ENCODE data around the gene CCDC198. TPM values are rescaled to one million over a fixed set of nuclear protein-coding genes. Genes with fewer than 3 reads are reported as not detected.

The CCDC198 gene
- total RNA-seq, 1 donor from 2014 or later: not detected

GRCh38 chr14:57478050-57478449 is 15.6 kb downstream of the CCDC198 start:
- H3K27ac ChIP-seq: no peak overlapping the region
- ATAC-seq (peak in 1 of 2 donors; percentile 17), DNase-seq (no peak)
- intact Hi-C loops (cut with DNase I): no loop called here
- no peaks in the 10 kb centered on the region for H3K36me3 ChIP-seq
- no peaks in the 10 kb centered on the region for H3K4me1 ChIP-seq
- TF ChIP-seq, protein P1, sequence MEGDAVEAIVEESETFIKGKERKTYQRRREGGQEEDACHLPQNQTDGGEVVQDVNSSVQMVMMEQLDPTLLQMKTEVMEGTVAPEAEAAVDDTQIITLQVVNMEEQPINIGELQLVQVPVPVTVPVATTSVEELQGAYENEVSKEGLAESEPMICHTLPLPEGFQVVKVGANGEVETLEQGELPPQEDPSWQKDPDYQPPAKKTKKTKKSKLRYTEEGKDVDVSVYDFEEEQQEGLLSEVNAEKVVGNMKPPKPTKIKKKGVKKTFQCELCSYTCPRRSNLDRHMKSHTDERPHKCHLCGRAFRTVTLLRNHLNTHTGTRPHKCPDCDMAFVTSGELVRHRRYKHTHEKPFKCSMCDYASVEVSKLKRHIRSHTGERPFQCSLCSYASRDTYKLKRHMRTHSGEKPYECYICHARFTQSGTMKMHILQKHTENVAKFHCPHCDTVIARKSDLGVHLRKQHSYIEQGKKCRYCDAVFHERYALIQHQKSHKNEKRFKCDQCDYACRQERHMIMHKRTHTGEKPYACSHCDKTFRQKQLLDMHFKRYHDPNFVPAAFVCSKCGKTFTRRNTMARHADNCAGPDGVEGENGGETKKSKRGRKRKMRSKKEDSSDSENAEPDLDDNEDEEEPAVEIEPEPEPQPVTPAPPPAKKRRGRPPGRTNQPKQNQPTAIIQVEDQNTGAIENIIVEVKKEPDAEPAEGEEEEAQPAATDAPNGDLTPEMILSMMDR (IDR thresholded peaks at IDR 0.05): no peak
- no peak overlapping the region for H3K4me3 ChIP-seq
- no peaks in the 10 kb centered on the region for H3K27me3 ChIP-seq (ENCODE audit: low read depth)
- no peaks in the 10 kb centered on the region for H3K9me3 ChIP-seq

- H3K4me3 ChIP-seq: no peak overlapping the region
- no peaks in the 10 kb centered on the region for H3K4me1 ChIP-seq
- intact Hi-C loops (cut with DNase I): no loop called here
- H3K9me3 ChIP-seq: no peaks in the 10 kb centered on the region
- DNase-seq (no peak), ATAC-seq (no peak)
- H3K27me3 ChIP-seq (ENCODE audit: low read depth): no peaks in the 10 kb centered on the region
- no peaks in the 10 kb centered on the region for H3K36me3 ChIP-seq
- TF ChIP-seq, protein P1 (IDR thresholded peaks at IDR 0.05): no peak
- H3K27ac ChIP-seq: no peak overlapping the region
These were observed 22.7 kb downstream of the CCDC198 start for GRCh38 chr14:57470909-57471308.

- H3K27ac ChIP-seq: no peak overlapping the region
- no peaks in the 10 kb centered on the region for H3K9me3 ChIP-seq
- ATAC-seq (no peak), DNase-seq (no peak)
- TF ChIP-seq, protein P1 (IDR thresholded peaks at IDR 0.05): no peak
- no peaks in the 10 kb centered on the region for H3K27me3 ChIP-seq (ENCODE audit: low read depth)
- intact Hi-C loops (cut with DNase I): no loop called here
- no peaks in the 10 kb centered on the region for H3K36me3 ChIP-seq
- no peaks in the 10 kb centered on the region for H3K4me1 ChIP-seq
- no peak overlapping the region for H3K4me3 ChIP-seq
These were observed 29.5 kb downstream of the CCDC198 start for GRCh38 chr14:57464008-57464730.

DNA sequence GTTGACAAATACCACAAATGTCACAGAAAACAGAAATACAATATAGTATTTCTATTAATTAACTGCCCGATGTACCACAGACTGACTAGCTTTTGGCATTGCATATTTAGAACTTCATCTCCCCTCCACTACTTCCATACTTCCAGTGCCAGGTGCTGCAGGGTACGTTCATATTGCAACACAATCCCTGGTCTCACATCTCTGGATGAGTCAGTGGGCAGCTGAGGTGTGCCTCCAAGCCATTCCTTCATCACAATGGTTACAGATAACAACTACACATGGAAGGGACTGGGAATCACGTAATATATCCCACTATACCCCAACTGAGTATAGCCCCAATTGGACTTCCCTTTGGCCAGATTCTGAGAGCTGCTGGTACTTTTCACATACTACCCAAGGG is 31.1 kb downstream of the CCDC198 start:
- H3K4me1 ChIP-seq: no peaks in the 10 kb centered on the region
- no peaks in the 10 kb centered on the region for H3K27me3 ChIP-seq (ENCODE audit: low read depth)
- TF ChIP-seq, protein P1 (IDR thresholded peaks at IDR 0.05): no peak
- intact Hi-C loops (cut with DNase I): no loop called here
- no peak for DNase-seq
- H3K9me3 ChIP-seq: no peaks in the 10 kb centered on the region
- ATAC-seq: no peak
- H3K27ac ChIP-seq: no peak overlapping the region
- no peaks in the 10 kb centered on the region for H3K36me3 ChIP-seq
- no peak overlapping the region for H3K4me3 ChIP-seq

GRCh38 chr14:57461777-57462320 is 31.8 kb downstream of the CCDC198 start:
- Histone ChIP-seq H3K4me1 (no peaks in the 10 kb centered on the region), H3K27ac (no peak overlapping the region), H3K36me3 (no peaks in the 10 kb centered on the region), H3K27me3 (ENCODE audit: low read depth) (no peaks in the 10 kb centered on the region), H3K4me3 (no peak overlapping the region), H3K9me3 (no peaks in the 10 kb centered on the region)
- TF ChIP-seq, protein P1 (IDR thresholded peaks at IDR 0.05): no peak
- no peak for DNase-seq
- no peak for ATAC-seq
- intact Hi-C loops (cut with DNase I): no loop called here
